ENCODE measurements around the gene IFI27.

IFI27 gene

GRCh38 chr14:94102768-94103482 lies 7.6 kb upstream of the IFI27 start:
- in situ Hi-C loops (cut with MboI; ENCODE audit: low sequenced_read_pairs), result no loop called here

GRCh38 chr14:94103554-94104150 lies 6.9 kb upstream of the IFI27 start:
- in situ Hi-C loops (cut with MboI; ENCODE audit: low sequenced_read_pairs), result no loop called here

GRCh38 chr14:94104731-94105130 lies 5.8 kb upstream of the IFI27 start:
- in situ Hi-C loops (cut with MboI; ENCODE audit: low sequenced_read_pairs), result no loop called here

GRCh38 chr14:94109915-94110250 lies 653 bp upstream of the IFI27 start:
- in situ Hi-C loops (cut with MboI; ENCODE audit: low sequenced_read_pairs), result no loop called here

GRCh38 chr14:94111276-94112095 lies 950 bp downstream of the IFI27 start:
- in situ Hi-C loops (cut with MboI; ENCODE audit: low sequenced_read_pairs), result no loop called here

DNA sequence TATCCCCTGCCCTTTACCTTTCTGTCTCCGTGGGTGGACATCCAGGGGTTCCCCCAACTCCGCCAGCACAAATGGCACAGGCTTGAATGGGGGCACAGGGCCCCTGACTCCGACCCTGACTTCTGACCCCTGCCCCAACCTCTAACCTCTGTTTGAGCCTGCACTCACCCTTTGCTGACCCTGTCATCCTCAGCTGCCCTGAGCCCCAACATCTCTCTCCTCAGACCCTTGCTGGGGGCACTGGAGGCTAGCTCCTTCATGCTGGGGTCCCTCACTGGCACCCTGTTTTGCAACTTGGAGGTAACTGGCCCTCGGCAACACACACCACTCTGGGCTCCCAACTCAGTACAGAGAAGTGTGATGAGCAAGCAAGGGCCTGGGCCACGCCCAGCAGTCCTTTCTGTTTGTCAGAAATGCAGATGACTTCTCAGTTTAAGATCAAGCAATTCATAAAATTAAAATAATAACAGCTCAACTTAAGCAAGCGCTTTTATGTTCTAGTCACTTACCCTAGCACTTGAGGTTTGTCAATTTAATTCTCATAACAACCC lies 2.1 kb downstream of the IFI27 start:
- in situ Hi-C loops (cut with MboI; ENCODE audit: low sequenced_read_pairs), result no loop called here

DNA sequence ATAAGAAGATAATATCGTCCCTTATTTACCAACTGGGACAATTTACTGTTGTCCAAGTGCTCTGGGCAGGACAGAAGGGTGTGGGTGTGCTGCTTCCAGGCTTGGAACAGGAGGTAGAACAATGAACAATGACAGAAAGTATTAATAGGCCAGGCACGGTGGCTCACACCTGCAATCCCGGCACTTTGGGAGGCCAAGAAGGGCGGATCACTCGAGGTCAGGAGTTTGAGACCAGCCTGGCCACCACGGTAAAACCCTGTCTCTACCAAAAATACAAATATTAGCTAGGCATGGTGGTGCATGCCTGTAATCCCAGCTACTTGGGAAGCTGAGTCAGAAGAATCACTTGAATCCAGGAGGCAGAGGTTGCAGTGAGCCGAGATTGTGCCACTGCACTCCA lies 2.5 kb downstream of the IFI27 start:
- in situ Hi-C loops (cut with MboI; ENCODE audit: low sequenced_read_pairs), result no loop called here

- in situ Hi-C loops (cut with MboI; ENCODE audit: low sequenced_read_pairs), result no loop called here
Observed at GRCh38 chr14:94113490-94113889, 3.0 kb downstream of the IFI27 start.

DNA sequence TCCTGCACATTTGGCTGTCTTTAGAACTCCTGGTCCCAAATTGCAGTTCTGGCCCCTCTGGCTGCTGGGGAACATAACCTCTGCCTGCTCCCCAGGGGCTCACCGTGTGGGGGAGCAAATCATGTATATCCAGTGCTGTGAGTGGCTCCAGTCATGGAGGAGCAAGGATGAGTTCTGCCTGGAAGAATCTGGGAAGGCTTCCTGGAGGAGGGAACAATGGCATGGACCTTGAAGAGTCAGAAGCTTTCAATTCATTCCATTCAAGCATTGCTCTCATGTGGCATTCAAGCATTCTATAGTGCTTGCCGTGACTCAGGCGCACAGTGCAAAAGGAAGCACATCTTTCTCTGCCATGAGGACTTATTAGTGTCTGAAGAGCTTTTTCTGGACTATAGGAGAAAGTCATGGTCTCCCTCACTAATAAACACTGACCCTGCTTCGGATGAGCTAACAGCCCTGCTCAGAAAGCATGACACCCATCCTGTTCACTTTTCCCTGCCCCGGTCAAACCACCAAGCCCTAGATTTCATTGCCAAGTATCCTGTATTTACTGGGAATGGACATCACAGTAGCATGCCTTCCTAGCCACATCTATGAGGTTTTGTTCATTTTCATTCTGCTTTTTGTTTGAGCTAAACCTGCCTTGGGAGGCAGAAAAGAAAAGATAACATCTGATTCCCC lies 3.5 kb downstream of the IFI27 start:
- in situ Hi-C loops (cut with MboI; ENCODE audit: low sequenced_read_pairs), result no loop called here

GRCh38 chr14:94114589-94115057 lies 4.1 kb downstream of the IFI27 start:
- in situ Hi-C loops (cut with MboI; ENCODE audit: low sequenced_read_pairs), result no loop called here

- in situ Hi-C loops (cut with MboI; ENCODE audit: low sequenced_read_pairs), result no loop called here
Observed at GRCh38 chr14:94115058-94115591, 4.6 kb downstream of the IFI27 start.

DNA sequence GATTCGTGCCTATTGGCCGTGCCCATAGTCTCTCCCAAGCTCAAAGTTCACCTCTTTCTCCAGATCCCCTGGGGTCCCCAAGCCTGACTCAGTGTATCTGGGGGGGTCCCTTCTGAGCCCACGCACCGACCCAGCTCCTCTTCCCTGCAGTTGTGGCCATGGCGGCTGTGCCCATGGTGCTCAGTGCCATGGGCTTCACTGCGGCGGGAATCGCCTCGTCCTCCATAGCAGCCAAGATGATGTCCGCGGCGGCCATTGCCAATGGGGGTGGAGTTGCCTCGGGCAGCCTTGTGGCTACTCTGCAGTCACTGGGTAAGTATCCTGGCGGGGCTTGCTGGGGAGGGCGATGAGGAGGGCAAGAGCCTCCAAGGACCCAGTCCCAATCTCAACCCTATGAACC lies 5.1 kb downstream of the IFI27 start:
- in situ Hi-C loops (cut with MboI; ENCODE audit: low sequenced_read_pairs), result no loop called here

GRCh38 chr14:94116701-94117100 lies 6.2 kb downstream of the IFI27 start:
- in situ Hi-C loops (cut with MboI; ENCODE audit: low sequenced_read_pairs), result no loop called here

DNA sequence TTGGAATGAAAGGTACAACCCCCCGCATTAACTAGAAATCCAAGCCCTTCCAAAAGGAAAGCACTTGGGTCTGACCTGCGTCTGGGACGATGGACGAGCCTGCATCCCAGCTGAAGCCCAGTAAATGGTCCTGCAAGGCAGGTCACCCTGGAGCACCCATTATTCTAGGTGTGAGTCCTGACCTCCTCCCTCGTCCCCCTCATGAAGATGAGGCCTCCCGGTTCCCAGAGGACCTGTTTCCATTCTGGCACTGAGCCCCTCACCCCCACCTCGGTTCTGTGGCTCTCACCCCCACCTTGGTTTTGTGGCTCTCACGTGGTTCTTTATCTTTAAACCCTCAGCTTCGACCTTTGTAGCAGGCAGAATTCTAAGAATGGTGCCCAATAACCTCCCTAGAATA lies 7.3 kb downstream of the IFI27 start:
- in situ Hi-C loops (cut with MboI; ENCODE audit: low sequenced_read_pairs), result no loop called here

GRCh38 chr14:94119071-94119470 lies 8.5 kb downstream of the IFI27 start:
- in situ Hi-C loops (cut with MboI; ENCODE audit: low sequenced_read_pairs), result no loop called here

DNA sequence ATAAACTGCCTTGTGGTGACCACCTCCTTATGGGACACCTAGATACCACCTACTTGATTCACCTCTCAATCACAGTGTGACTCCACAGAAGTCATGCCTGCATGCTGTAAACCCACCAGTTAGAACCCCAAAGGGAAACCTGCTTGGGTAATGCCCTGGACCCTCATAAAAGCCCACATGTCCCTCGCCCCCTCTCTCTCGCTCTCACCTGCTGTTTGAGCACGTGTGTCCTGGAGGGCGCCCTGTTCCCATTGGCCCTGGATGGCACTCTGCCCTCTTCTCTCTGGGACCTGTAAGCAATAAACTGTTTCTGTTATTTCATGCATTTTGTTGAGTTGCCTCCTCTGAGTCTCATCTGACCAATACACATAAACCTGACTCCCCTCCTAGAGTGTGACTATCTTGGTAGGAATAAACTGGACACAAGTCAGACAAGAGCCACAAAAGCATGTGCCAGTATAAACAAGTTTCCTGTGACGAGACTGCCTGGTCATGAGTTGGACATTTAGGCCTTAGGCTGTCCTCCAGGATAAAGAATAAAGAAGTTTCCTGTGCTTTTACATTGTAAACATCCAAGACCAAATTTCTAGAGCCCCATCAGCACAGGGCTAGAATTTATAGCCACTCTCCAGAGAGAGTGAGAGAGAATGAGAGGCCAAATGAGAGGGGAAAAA lies 10.3 kb downstream of the IFI27 start:
- in situ Hi-C loops (cut with MboI; ENCODE audit: low sequenced_read_pairs), result no loop called here

GRCh38 chr14:94121485-94121884 lies 10.9 kb downstream of the IFI27 start:
- in situ Hi-C loops (cut with MboI; ENCODE audit: low sequenced_read_pairs), result no loop called here

- in situ Hi-C loops (cut with MboI; ENCODE audit: low sequenced_read_pairs), result no loop called here
Observed at GRCh38 chr14:94122438-94122837, 11.9 kb downstream of the IFI27 start.

DNA sequence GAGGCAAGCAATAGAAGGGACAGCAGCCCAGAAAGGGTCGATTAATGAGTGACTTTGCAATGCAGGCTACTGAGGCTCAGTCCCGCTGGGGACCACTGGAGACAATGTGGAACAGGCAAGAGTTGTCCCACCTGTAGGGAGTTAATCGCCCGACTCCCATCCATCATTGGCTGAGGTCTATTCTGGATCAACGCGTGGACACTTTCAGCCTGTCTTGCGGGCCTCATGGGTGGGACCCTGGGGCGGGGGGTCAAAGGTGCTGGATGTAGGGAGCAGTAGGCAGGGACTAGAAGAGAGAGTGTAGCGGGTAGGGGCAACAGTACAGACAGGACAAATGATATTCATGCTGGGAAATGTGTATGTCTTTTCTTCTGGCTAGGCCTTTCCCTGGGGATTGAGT lies 12.8 kb downstream of the IFI27 start:
- in situ Hi-C loops (cut with MboI; ENCODE audit: low sequenced_read_pairs), result no loop called here

GRCh38 chr14:94123868-94124267 lies 13.3 kb downstream of the IFI27 start:
- in situ Hi-C loops (cut with MboI; ENCODE audit: low sequenced_read_pairs), result no loop called here

All from hTERT RPE-1 (cell line).